K562 (cell line): ENCODE data around the gene ADD3. TPM values are rescaled to one million over a fixed set of nuclear protein-coding genes. Genes with fewer than 3 reads are reported as not detected.
"Not testable (repeated sequence)": the region's sequence is repeated elsewhere in the genome, so short reads cannot be mapped to it uniquely, and the experiment has no call there.

Experiments used
- ATAC-seq: fragments of 200-7000 bp; cut with Tn5 transposase; 3 replicates; pipeline ENCODE4 v1.9.1; 2020; ENCODE audit warnings: moderate library complexity
- BruUV-seq: library from RNA; stranded (reverse); fragments of 400-500 nt; replicated peaks from 2 replicates; lab custom pipeline; 2021; lab: Mats Ljungman, UMichigan
- CTCF ChIA-PET: fragments of 300-600 bp; formaldehyde crosslinking; extraction: SDS; loops from one replicate; lab custom pipeline; 2021; ENCODE audit warnings: low intra/inter-chr PET ratio; lab: Yijun Ruan, JAX
- POLR2A ChIA-PET: fragments of 300-600, 350-650 bp; sonication (Branson Sonifier 250); formaldehyde crosslinking; extraction: SDS; loops from one replicate; lab custom pipeline; 2021; ENCODE audit warnings: antibody characterized with exemption, inconsistent platforms; lab: Yijun Ruan, JAX
- DNase-seq, 4 experiments: peaks; one replicate each; pipeline versions ENCODE4 v3.0.0 to v3.0.0-alpha.2; 2011 to 2018; ENCODE audit warnings: low spot score in 3 of 4, mixed read lengths in 3 of 4; ENCODE audit errors: extremely low read depth in 1 of 4
- FAIRE-seq: peaks from 2 replicates; lab custom pipeline; 2011; peaks lifted over from hg19 to GRCh38; lab: Jason Lieb, UNC
- H2AFZ ChIP-seq: 2 replicates; pipeline ENCODE4 v1.6.0; 2011; ENCODE audit warnings: low read depth, low read length, control low read depth, inconsistent platforms
- H3K27ac ChIP-seq: fragments of 200-600 bp; 3 replicates; pipeline ENCODE4 v1.8.0; 2011; ENCODE audit warnings: low read depth, mild to moderate bottlenecking, control low read depth, inconsistent platforms, low read length, moderate library complexity, mixed read lengths; ENCODE audit errors: extremely low read depth
- H3K27me3 ChIP-seq, 2 experiments: fragments of 300-600 bp in 1 of 2; 2 replicates in 1 of 2; 3 replicates in 1 of 2; pipeline versions ENCODE4 v1.6.0 to v1.8.0; 2011; ENCODE audit warnings: inconsistent platforms in 2 of 2, low read length in 2 of 2, mild to moderate bottlenecking in 1 of 2, mixed read lengths in 1 of 2, moderate library complexity in 1 of 2; ENCODE audit not compliant: control insufficient read depth in 2 of 2, insufficient read depth in 2 of 2
- H3K36me3 ChIP-seq: fragments of 300-600 bp; 3 replicates; pipeline ENCODE4 v1.8.0; 2011; ENCODE audit warnings: mild to moderate bottlenecking, low read length, inconsistent platforms; ENCODE audit not compliant: control insufficient read depth, insufficient read depth
- H3K4me1 ChIP-seq, 2 experiments: fragments of 200-600 bp in 1 of 2; replicated peaks in 1 of 2; 2 replicates in 1 of 2; 3 replicates in 1 of 2; pipeline versions ENCODE4 v1.5.1 to v1.8.0; 2011; ENCODE audit warnings: inconsistent platforms in 2 of 2, low read length in 2 of 2, mild to moderate bottlenecking in 1 of 2, mixed read lengths in 1 of 2, moderate library complexity in 1 of 2; ENCODE audit not compliant: control insufficient read depth in 2 of 2, insufficient read depth in 2 of 2
- H3K4me2 ChIP-seq: 2 replicates; pipeline ENCODE4 v1.6.1; 2011; ENCODE audit warnings: low read length, control low read depth, inconsistent platforms, mixed read lengths; ENCODE audit not compliant: insufficient read depth
- H3K4me3 ChIP-seq: fragments of 200-600 bp; sonication (generic), shearing (Covaris generic); 2 replicates; pipeline ENCODE4 v1.5.1; 2016; ENCODE audit warnings: control low read depth, inconsistent platforms
- H3K79me2 ChIP-seq: fragments of 200-600 bp; 3 replicates; pipeline ENCODE4 v1.8.0; 2011; ENCODE audit warnings: low read length, inconsistent platforms; ENCODE audit not compliant: control insufficient read depth, insufficient read depth
- H3K9ac ChIP-seq, 2 experiments: 2 replicates each; pipeline versions ENCODE4 v1.6.0 to v1.6.1; 2011; ENCODE audit warnings: low read depth in 2 of 2, low read length in 2 of 2, control low read depth in 1 of 2, inconsistent platforms in 1 of 2, mild to moderate bottlenecking in 1 of 2, mixed read lengths in 1 of 2; ENCODE audit not compliant: insufficient read depth in 1 of 2
- H3K9me1 ChIP-seq: one replicate; pipeline ENCODE4 v1.6.0; 2011; ENCODE audit warnings: inconsistent platforms, mild to moderate bottlenecking, low read length, moderate library complexity; ENCODE audit not compliant: control insufficient read depth, insufficient read depth
- H3K9me3 ChIP-seq: replicated peaks from 2 replicates; pipeline ENCODE4 v1.5.1; 2011; ENCODE audit warnings: low read depth, low read length, inconsistent platforms; ENCODE audit not compliant: control insufficient read depth, insufficient read depth
- H4K20me1 ChIP-seq: replicated peaks from 2 replicates; pipeline ENCODE4 v1.6.1; 2011; ENCODE audit warnings: low read length, inconsistent platforms, mixed read lengths; ENCODE audit not compliant: control insufficient read depth, insufficient read depth
- ELK1 ChIP-seq: sonication (generic); formaldehyde crosslinking; IDR thresholded peaks from 2 replicates; pipeline ENCODE4 v1.8.1; 2022; ENCODE audit warnings: missing genetic modification reagents
- ZFP36 ChIP-seq: fragments of 150-350 bp; IDR thresholded peaks from 2 replicates; pipeline ENCODE4 v1.6.1; 2018; ENCODE audit warnings: low read length, low read depth; ENCODE audit not compliant: partially characterized antibody
- ZNF707 ChIP-seq: fragments of 250-450 bp; sonication (Bioruptor Pico); conservative IDR thresholded peaks from 2 replicates; pipeline ENCODE4 v1.8.0; 2022; ENCODE audit warnings: inconsistent platforms, mild to moderate bottlenecking, moderate library complexity
- WGBS: fragments of 100-300 bp; shearing (Covaris generic); methylation state at CpG from one replicate; pipeline ENCODE4 v1.1.6; 2016; ENCODE audit warnings: low coverage, mixed read lengths; ENCODE audit not compliant: insufficient coverage; ENCODE audit errors: missing lambda C conversion rate; 5-methylcytosine and 5-hydroxymethylcytosine counted together
- in situ Hi-C: fragments of 300-500 bp; cut with MboI; formaldehyde crosslinking; loops from 4 replicates; pipeline ENCODE4 v1.15.0; 2018; ENCODE audit warnings: inconsistent platforms, mixed read lengths
- intact Hi-C: fragments of 100-400 bp; cut with micrococcal nuclease; formaldehyde crosslinking; loops from 2 replicates; pipeline ENCODE4 v1.14.2; 2022
- polyA plus RNA-seq, 8 experiments: library from polyadenylated mRNA; depleted of rRNA in 4 of 8; stranded (reverse) in 5 of 8; unstranded in 3 of 8; fragments of >200 nt; fragmentation: Nextera tagmentation in 2 of 8; fragmentation: Illumina TruSeq in 1 of 8; extraction: Ambion mirVana in 2 of 8; extraction: Trizol in 1 of 8; gene quantifications; 2 replicates each; pipeline versions ENCODE4 v1.2.1 to v1.2.3, GENCODE V29; 2011 to 2014; ENCODE audit warnings: inconsistent platforms in 1 of 8, missing spikeins in 1 of 8
- total RNA-seq, 7 experiments: library from RNA; depleted of rRNA in 6 of 7; stranded (reverse); fragments of >200 nt in 6 of 7; fragmentation: Illumina TruSeq in 2 of 7; extraction: Trizol in 2 of 7; gene quantifications; 2 replicates each; pipeline versions ENCODE4 v1.2.1 to v1.2.3, GENCODE V29; 2011 to 2021; ENCODE audit warnings: low replicate concordance in 1 of 7

ADD3 gene
- total and polyA plus RNA-seq, 9 of the 15 experiments (the other 6 are each of a cell fraction or from before 2014, with no cell fraction given): 13.2 to 125 (median 31.7) TPM

GRCh38 chr10:110045772-110046171, 38.0 kb downstream of the ADD3 start:
- ATAC-seq: no peak
- Histone ChIP-seq H3K36me3 (no peaks in the 10 kb centered on the region), H3K9me1 (no peaks in the 10 kb centered on the region), H2AFZ (no peak overlapping the region), H3K9me3 (peaks cover 2% of the 10 kb centered on the region; the same call in 1 of the 2 replicates), H3K4me2 (no peak overlapping the region), H3K79me2 (peaks cover 32% of the 10 kb centered on the region; the same call in 2 of the 3 replicates), H3K9ac (no peak overlapping the region), H3K27me3 (no peaks in the 10 kb centered on the region), H3K27ac (no peak overlapping the region), H3K4me1 (no peaks in the 10 kb centered on the region), H4K20me1 (no peaks in the 10 kb centered on the region), H3K4me3 (no peak overlapping the region)
- ChIA-PET CTCF (no interaction called here), POLR2A (no interaction called here)
- no peak for FAIRE-seq
- in situ Hi-C loops (no loop called here), intact Hi-C loops (no loop called here)
- TF ChIP-seq ELK1 (CRISPR knock-in tag): no peak
- DNase-seq: no peak
- 92% methylated on average over 2 of the region's 2 CpGs for WGBS
- no TSS peak for BruUV-seq

GRCh38 chr10:110048145-110048544, 40.4 kb downstream of the ADD3 start:
- H3K27ac ChIP-seq, H3K9me3 ChIP-seq, H3K4me3 ChIP-seq, DNase-seq, intact Hi-C loops, CTCF ChIA-PET, H3K9me1 ChIP-seq, in situ Hi-C loops, H3K9ac ChIP-seq, H3K27me3 ChIP-seq, ATAC-seq, H3K36me3 ChIP-seq, BruUV-seq, H3K4me1 ChIP-seq, FAIRE-seq, H2AFZ ChIP-seq, H3K4me2 ChIP-seq, H4K20me1 ChIP-seq: not testable (repeated sequence)
- peaks cover 19% of the 10 kb centered on the region; the same call in 2 of the 3 replicates for H3K79me2 ChIP-seq
- POLR2A ChIA-PET: interaction anchor here (1.2 kb wide), 1 partner anchor 11 kb away, joined by 3 read pairs; no protein-coding TSS in a partner anchor
- 88% methylated on average over 2 of the region's 2 CpGs for WGBS
- peak; percentile 89 for TF ChIP-seq ZNF707 (CRISPR knock-in tag)
- peak; percentile 14 for TF ChIP-seq ZFP36
